SK-N-MC (cell line): ENCODE measurements around the gene ZNF326.

ENCODE experiments used
- EZH2 ChIP-seq: fragments of 200-600 bp; sonication (generic); IDR thresholded peaks from one replicate; pipeline ENCODE4 v1.6.1; 2017; ENCODE audit warnings: antibody characterized with exemption
- FOXP2 ChIP-seq: optimal IDR thresholded peaks from 2 replicates; pipeline ENCODE3; 2011; ENCODE audit warnings: mild to moderate bottlenecking, moderate library complexity; ENCODE audit not compliant: insufficient read depth; ENCODE audit errors: extremely low read length, control extremely low read depth
- POLR2AphosphoS5 ChIP-seq: IDR thresholded peaks from 2 replicates; pipeline ENCODE4 v1.6.1; 2012; ENCODE audit warnings: mild to moderate bottlenecking, low read depth, low read length, borderline replicate concordance

DNA sequence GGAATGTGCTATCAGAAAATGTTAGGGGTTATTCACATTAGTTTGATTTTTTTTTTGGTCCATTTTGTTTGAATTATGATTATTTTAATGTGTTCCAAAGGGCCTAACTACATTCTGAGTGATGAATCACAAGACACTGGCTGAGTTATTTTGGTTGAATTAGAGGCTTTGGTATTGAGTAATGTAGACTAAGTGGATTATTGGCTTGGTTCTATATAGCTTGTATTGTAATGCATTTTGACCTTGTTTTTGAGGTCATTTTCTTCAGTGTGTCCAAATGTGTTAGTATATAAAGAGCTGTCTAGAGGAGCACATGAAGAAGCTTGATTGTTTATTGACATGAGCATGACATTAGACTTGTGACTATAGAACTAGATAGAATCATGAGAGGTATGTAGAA is 3.4 kb downstream of the ZNF326 start:
- TF ChIP-seq EZH2 (no peak), POLR2AphosphoS5 (no peak), FOXP2 (no peak)
